Body of pancreas (tissue), 4 donors: ENCODE measurements around the gene MYADML2. TPM values are rescaled to one million over a fixed set of nuclear protein-coding genes. Genes with fewer than 3 reads are reported as not detected.

ENCODE experiments used
- ATAC-seq: fragments of 150-250 bp; one replicate; pipeline ENCODE4 v1.9.1; 2016
- DNase-seq, 4 donors: peaks; one replicate each; pipeline ENCODE4 v3.0.0-alpha.2; 2019
- H3K27ac ChIP-seq, 4 donors: fragments of 200-600 bp; sonication (generic); 1 replicate in 3 of 4; 2 replicates in 1 of 4; pipeline versions ENCODE4 v1.5.1 to v1.6.1; 2016 to 2019; ENCODE audit warnings: mild to moderate bottlenecking in 1 of 4, mixed read lengths in 1 of 4, moderate library complexity in 1 of 4
- H3K27me3 ChIP-seq, 2 donors: fragments of 200-600 bp; sonication (generic); one replicate each; pipeline ENCODE4 v1.6.0; 2016; ENCODE audit warnings: mild to moderate bottlenecking in 1 of 2
- H3K36me3 ChIP-seq, 2 donors: fragments of 200-600 bp; sonication (generic); replicated peaks in 1 of 2; 2 replicates each; pipeline ENCODE4 v1.5.1; 2016; ENCODE audit warnings: low read depth in 2 of 2; ENCODE audit not compliant: insufficient read depth in 1 of 2
- H3K4me1 ChIP-seq: fragments of 200-600 bp; sonication (generic); one replicate; pipeline ENCODE4 v1.6.0; 2016
- H3K4me3 ChIP-seq, 2 donors: fragments of 200-600 bp; sonication (generic); 1 replicate in 1 of 2; 2 replicates in 1 of 2; pipeline ENCODE4 v1.5.1; 2016 to 2019
- H3K9me3 ChIP-seq, 3 donors: fragments of 200-600 bp; sonication (generic); 1 replicate in 2 of 3; 2 replicates in 1 of 3; pipeline ENCODE4 v1.5.1; 2016
- POLR2A ChIP-seq, 3 donors: fragments of 450-650 bp; IDR thresholded peaks; one replicate each; pipeline ENCODE4 v1.6.1; 2016; ENCODE audit warnings: antibody characterized with exemption in 3 of 3, mild to moderate bottlenecking in 2 of 3
- WGBS, 2 donors: methylation state at CpG; one replicate each; pipeline ENCODE4 v1.1.5; 2017; 5-methylcytosine and 5-hydroxymethylcytosine counted together
- intact Hi-C: fragments of 100-400 bp; cut with DNase I; formaldehyde crosslinking; loops from one replicate; pipeline ENCODE4 v1.15.1; 2023
- total RNA-seq, 2 donors: library from RNA; depleted of rRNA; stranded (reverse); fragments of >200 nt; gene quantifications; one replicate each; pipeline ENCODE4 v1.1.0, GENCODE V29; 2016
- TF ChIP-seq, protein P1 (sequence below), 7 experiments: fragments of 450-650 bp in 4 of 7; fragments of 200-600 bp in 3 of 7; sonication (generic) in 3 of 7; IDR thresholded peaks; one replicate each; pipeline ENCODE4 v1.5.1; 2016 to 2019; ENCODE audit warnings: antibody characterized with exemption in 7 of 7

Gene MYADML2
- total RNA-seq, 2 donors from 2014 or later, result not detected

DNA sequence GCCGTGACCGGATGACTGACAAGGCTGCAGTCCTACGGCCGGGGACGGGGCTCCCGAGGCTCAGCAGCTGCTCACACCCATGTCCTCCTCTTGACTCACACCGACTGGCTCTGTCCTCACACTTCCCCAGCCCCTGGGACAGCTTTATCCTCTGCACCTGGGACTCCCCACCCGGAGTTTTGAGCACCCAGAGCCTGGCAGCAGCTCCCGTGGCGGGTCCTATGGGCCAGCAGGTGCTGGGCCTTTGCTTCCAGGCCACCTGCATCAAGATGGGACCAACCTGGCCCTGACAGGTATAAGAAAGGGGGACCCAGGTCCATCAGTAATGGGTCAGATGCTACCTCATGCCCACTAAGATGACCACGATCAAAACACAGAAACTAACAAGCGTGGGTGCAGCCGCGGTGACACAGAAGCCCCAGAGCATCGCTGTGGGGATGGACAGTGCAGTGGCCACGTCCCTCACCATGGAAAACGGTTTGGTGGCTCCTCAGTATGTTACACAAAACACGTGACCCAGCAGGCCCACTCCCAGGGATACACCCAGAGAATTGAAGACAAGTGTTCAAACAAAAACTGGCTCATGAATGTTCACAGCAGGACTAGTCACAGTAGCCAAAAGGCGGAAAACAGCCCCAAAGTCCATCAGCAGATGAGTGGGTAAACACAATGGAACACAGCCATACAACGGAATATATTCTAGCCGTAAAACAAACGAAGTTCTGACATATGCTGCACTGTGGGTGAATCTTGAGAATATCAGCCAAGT lies 17.2 kb upstream of the MYADML2 start:
- no peak for ATAC-seq
- WGBS, 2 donors, result 69 to 70% methylated on average over 21 to 22 of the region's 22 CpGs

DNA sequence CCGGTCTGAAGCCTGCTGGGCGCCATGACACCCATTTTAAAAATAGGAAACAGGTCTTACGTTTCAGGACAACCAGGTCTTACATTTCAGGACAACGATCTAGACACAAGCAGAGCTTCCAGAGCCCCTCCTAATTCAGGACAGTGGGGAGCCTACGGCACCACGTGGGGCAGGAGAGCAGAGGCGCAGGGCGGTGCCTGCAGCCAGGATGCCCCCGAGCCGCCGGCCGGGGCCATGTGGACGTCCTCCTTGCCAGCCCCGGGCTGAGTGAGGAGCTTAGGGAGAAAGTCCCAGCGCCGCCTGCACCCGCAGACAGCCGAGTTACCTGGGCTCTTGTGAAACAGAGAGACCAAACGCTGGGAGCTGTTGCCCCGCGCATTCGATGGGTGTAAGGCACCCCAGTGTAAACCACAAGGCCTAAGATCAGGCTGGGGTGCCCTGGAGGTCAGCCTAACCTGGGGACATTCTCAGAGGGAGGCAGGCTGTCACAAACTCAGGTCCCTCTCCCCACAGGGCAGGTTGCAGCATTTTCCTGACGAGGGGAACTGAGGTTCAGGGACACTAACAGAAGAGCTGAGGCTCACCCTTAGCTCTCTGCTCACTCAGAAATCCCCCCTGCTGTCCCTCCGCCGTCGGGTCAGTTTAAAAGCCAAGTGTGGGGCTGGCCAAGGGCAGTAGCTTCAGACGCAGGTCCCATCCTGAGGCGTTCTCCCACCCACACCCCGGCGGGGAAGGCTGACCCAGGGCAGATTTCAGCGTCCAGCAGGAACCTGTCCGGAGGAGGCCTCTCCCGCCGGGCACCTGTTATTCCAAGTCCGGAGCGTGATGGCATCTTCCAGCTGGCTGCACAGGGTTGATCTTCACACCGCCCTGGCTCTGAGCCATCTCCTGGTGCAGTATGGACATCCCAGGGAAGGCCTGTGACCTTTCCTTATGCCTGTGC lies 15.7 kb upstream of the MYADML2 start:
- ATAC-seq (no peak), DNase-seq (no peak)
- Histone ChIP-seq H3K4me1 (peaks cover 33% of the 10 kb centered on the region), H3K4me3 (no peak overlapping the region), H3K27me3 (peaks cover 6 to 22% of the 10 kb centered on the region in 2 donors), H3K9me3 (no peaks in the 10 kb centered on the region), H3K36me3 (no peaks in the 10 kb centered on the region), H3K27ac (no peak overlapping the region)
- no peak for TF ChIP-seq POLR2A (IDR thresholded peaks at IDR 0.05)
- TF ChIP-seq, protein P1, sequence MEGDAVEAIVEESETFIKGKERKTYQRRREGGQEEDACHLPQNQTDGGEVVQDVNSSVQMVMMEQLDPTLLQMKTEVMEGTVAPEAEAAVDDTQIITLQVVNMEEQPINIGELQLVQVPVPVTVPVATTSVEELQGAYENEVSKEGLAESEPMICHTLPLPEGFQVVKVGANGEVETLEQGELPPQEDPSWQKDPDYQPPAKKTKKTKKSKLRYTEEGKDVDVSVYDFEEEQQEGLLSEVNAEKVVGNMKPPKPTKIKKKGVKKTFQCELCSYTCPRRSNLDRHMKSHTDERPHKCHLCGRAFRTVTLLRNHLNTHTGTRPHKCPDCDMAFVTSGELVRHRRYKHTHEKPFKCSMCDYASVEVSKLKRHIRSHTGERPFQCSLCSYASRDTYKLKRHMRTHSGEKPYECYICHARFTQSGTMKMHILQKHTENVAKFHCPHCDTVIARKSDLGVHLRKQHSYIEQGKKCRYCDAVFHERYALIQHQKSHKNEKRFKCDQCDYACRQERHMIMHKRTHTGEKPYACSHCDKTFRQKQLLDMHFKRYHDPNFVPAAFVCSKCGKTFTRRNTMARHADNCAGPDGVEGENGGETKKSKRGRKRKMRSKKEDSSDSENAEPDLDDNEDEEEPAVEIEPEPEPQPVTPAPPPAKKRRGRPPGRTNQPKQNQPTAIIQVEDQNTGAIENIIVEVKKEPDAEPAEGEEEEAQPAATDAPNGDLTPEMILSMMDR (IDR thresholded peaks at IDR 0.05), result no peak
- 64 to 73% methylated on average over 9 to 37 of the region's 37 CpGs for WGBS, 2 donors
- intact Hi-C loops, result loop anchor here (2.0 kb wide), 1 partner anchor 56 kb away; no protein-coding TSS in a partner anchor

More for the DNA sequence above, 17.2 kb upstream of the MYADML2 start:
- no peak overlapping the region for H3K27ac ChIP-seq
- no peaks in the 10 kb centered on the region for H3K36me3 ChIP-seq
- DNase-seq, result no peak
- TF ChIP-seq POLR2A (IDR thresholded peaks at IDR 0.05), result no peak
- TF ChIP-seq, protein P1 (IDR thresholded peaks at IDR 0.05), result no peak
- H3K9me3 ChIP-seq, result no peaks in the 10 kb centered on the region
- H3K4me3 ChIP-seq, result no peak overlapping the region
- H3K4me1 ChIP-seq, result peaks cover 37% of the 10 kb centered on the region
- peaks cover 6 to 16% of the 10 kb centered on the region in 2 donors for H3K27me3 ChIP-seq
- intact Hi-C loops, result no loop called here

DNA sequence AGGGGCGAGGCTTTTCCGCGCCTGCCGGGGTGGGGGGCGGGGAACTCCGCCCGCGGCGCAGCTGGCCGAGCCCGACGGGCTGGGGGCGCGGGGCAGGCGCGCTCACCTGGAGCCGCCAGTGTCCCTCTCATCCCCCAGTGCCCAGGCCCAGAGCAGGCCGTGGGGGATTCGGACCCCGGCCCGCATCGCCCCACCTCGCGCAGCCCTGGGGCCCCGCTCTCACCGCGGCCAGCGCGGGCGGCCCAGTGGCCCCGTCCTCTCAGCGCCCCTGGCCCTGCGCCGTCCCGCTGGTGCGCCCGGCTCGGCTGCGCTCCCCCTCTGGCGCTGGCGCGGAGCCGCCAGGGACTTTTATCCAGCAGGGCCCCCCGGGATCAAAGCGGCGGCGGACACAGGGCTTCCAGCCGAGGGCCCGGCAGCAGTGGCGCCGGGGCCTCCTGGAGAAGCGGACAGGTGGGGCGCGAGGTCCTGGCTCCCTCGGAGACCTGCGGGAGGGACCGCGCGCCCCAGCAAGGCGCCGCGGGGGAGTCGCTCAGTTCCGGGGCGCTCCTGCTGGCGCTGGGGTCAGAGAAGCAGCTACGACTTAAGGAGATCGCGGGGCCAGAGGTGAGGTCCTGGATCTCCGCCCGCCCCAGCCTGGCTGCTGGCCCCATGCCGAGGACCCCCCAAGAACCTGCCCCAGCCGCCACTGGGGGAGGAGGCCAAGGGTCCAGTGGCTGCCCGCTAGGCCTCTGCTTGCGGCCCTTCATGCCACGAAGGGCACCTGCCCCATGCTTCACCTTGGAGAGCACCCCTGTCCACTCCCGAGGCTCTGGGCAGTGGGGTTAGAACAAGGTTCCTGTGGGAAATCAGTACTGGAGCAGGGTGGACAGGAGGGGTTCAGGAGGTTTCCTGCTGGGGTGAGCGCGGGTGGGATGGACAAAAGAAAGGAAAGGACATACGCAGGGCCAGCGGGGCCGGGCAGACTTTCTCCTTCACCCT lies 14.8 kb upstream of the MYADML2 start:
- DNase-seq, result no peak
- no peaks in the 10 kb centered on the region for H3K9me3 ChIP-seq
- no peak overlapping the region for H3K4me3 ChIP-seq
- WGBS, 2 donors, result 22 to 80% methylated on average over 3 to 50 of the region's 82 CpGs
- no peak for ATAC-seq
- H3K27ac ChIP-seq, result no peak overlapping the region
- peaks cover 24% of the 10 kb centered on the region for H3K4me1 ChIP-seq
- H3K27me3 ChIP-seq, result peaks cover 6 to 22% of the 10 kb centered on the region in 2 donors
- intact Hi-C loops, result loop anchor here (2.0 kb wide), 1 partner anchor 57 kb away; no protein-coding TSS in a partner anchor
- no peaks in the 10 kb centered on the region for H3K36me3 ChIP-seq
- TF ChIP-seq POLR2A (IDR thresholded peaks at IDR 0.05), result no peak
- TF ChIP-seq, protein P1 (IDR thresholded peaks at IDR 0.05), result no peak

DNA sequence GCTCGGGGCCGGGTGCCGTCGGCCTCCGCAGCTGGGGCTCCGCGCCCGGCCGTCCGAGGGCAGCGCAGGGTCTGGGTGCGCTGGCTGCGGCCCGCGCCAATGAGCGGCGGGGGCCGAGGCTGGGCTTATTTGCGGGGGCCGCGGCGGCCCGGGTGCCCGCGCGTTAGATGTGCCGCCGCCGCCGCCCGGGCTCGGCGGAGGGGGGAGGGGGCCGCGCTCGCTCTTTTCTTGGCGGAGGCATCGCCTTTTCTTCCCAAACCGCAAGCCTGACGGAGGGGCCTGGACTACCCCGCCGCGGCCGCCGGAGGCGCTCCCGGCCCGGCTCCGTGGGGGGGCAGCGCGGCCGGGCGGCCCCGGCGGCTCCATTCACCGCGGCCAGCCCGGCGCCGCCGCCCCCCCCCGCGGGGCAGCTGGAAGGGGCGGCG lies 14.1 kb upstream of the MYADML2 start, which contains the start of gene NOTUM:
TSS of gene NOTUM (minus strand) at position 101 of the 425 bp plus-strand sequence. CDS start 278 bp downstream, outside the sequence.
- Histone ChIP-seq H3K36me3 (no peaks in the 10 kb centered on the region), H3K27me3 (peaks cover 6 to 22% of the 10 kb centered on the region in 2 donors), H3K4me3 (no peak within 1 kb of the TSS), H3K9me3 (no peaks in the 10 kb centered on the region), H3K27ac (no peak within 1 kb of the TSS), H3K4me1 (peaks cover 24% of the 10 kb centered on the region)
- ATAC-seq (peak; percentile 46), DNase-seq (peak in 1 of 4 donors; percentile 34)
- no peak for TF ChIP-seq POLR2A (IDR thresholded peaks at IDR 0.05)
- TF ChIP-seq, protein P1 (IDR thresholded peaks at IDR 0.05), result peak in 3 of 7 experiments; percentile 14 to 44 (median 43)
- 1% methylated on average over 49 of the region's 65 CpGs; no CpG with 5 or more reads in 1 of the 2 donors for WGBS, 2 donors
- intact Hi-C loops, result no loop called here
